ENCODE data around the gene MLH3.

The MLH3 gene

GRCh38 chr14:74973003-74973653 is 78.1 kb downstream of the MLH3 start:
- FAIRE-seq: no peak
- DNase-seq (ENCODE audit: insufficient read length, low spot score): no peak
- TF ChIP-seq CTCF (IDR thresholded peaks at IDR 0.05; ENCODE audit: insufficient read depth, missing control alignments): no peak

DNA sequence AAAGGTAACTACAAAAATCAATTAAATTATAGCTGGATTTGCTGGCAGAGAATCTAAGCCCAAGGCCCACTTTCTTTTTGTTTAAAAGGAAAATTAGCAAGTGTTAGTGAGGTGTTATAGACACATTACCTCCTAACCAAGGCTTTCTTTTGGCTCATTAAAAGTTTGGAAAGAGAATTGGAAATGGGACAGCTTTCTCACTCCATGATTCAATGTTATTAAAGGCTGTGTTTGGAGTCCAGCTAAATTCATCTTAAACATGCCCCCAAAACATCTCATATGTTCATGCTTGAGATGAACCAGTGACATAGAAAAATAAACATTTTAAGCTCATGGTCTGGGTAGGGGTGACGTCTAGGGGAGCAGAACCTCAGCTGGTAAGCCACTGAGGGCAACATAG is 82.5 kb downstream of the MLH3 start:
- no peak for TF ChIP-seq CTCF (IDR thresholded peaks at IDR 0.05; ENCODE audit: insufficient read depth, missing control alignments)
- FAIRE-seq: no peak

DNA sequence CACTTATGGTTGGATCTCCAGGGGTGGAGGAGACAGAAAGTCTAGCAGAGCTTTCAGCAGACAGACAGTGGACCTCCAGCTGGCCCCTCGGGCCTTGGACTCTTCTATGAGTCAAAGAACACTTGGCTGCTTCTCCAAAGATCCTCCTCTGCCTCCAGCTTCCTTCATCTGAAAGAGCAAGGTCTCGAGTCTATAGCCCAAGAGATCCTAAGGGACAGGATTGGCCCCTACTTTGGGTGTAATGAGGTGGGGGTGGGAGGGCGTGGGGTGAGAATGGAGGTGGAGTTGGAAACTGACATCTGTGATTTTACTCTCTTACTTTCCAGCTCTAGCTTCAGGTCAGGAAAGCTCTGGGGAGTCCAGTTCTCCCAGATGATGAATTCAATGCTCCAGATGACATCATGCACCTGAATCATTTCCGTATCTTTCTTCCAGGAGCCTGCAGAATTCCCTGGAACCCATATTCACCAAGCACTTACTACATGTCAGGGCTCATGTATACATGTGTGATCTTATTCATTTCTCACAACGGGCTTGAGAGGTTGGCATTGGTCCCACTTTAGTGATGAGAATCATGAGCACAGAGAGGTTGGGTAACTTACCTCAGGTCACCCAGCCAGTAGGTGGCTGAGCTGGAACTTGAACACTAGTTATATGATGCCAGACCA is 85.6 kb downstream of the MLH3 start:
- DNase-seq (ENCODE audit: insufficient read length, low spot score): no peak
- no peak for FAIRE-seq
- TF ChIP-seq CTCF (IDR thresholded peaks at IDR 0.05; ENCODE audit: insufficient read depth, missing control alignments): no peak

More for the DNA sequence above, 82.5 kb downstream of the MLH3 start:
- no peak for DNase-seq (ENCODE audit: insufficient read length, low spot score)

GRCh38 chr14:74964787-74965485 is 86.3 kb downstream of the MLH3 start:
- DNase-seq (ENCODE audit: insufficient read length, low spot score) (no peak), FAIRE-seq (no peak)

More at GRCh38 chr14:74964787-74965485, 86.3 kb downstream of the MLH3 start:
- TF ChIP-seq CTCF (IDR thresholded peaks at IDR 0.05; ENCODE audit: insufficient read depth, missing control alignments): no peak
